HepG2 (cell line): Measurements from ENCODE around the gene PHACTR1.

Source experiments
- GABPA ChIP-seq, 2 experiments: IDR thresholded peaks; 2 replicates each; pipeline ENCODE4 v1.6.1; 2011 to 2016; ENCODE audit warnings: low read depth in 2 of 2, low read length in 1 of 2, missing biosample characterization in 1 of 2, missing genetic modification characterization in 1 of 2
- HNF4A ChIP-seq: sonication (generic); formaldehyde crosslinking; IDR thresholded peaks from 2 replicates; pipeline ENCODE4 v1.4.0; 2020; ENCODE audit warnings: missing genetic modification reagents
- MAX ChIP-seq: IDR thresholded peaks from 2 replicates; pipeline ENCODE4 v1.6.1; 2012; ENCODE audit warnings: inconsistent platforms
- NR3C1 ChIP-seq: sonication (generic); formaldehyde crosslinking; IDR thresholded peaks from 2 replicates; pipeline ENCODE4 v1.4.0; 2020; ENCODE audit warnings: missing genetic modification reagents
- SIN3A ChIP-seq: IDR thresholded peaks from 2 replicates; pipeline ENCODE4 v1.6.1; 2011; ENCODE audit warnings: low read depth, mild to moderate bottlenecking, control low read depth, low read length, borderline replicate concordance
- ZBTB2 ChIP-seq: sonication (generic); formaldehyde crosslinking; IDR thresholded peaks from 2 replicates; pipeline ENCODE4 v1.8.0; 2022; ENCODE audit warnings: low read depth, missing genetic modification reagents
- ZBTB34 ChIP-seq: sonication (generic); formaldehyde crosslinking; IDR thresholded peaks from 2 replicates; pipeline ENCODE4 v1.8.0; 2022; ENCODE audit warnings: mild to moderate bottlenecking, missing genetic modification reagents
- TF ChIP-seq, protein P1 (sequence below): sonication (generic); formaldehyde crosslinking; IDR thresholded peaks from 2 replicates; pipeline ENCODE4 v1.4.0; 2020; ENCODE audit warnings: mild to moderate bottlenecking, missing genetic modification reagents

GRCh38 chr6:13113981-13114593, 397.5 kb downstream of the PHACTR1 start:
- TF ChIP-seq ZBTB2 (CRISPR knock-in tag) = no peak
- no peak for TF ChIP-seq SIN3A
- no peak for TF ChIP-seq HNF4A (CRISPR knock-in tag)
- TF ChIP-seq GABPA (IDR thresholded peaks at IDR 0.05; ENCODE audit: low read depth, low read length) = no peak
- no peak for TF ChIP-seq GABPA (CRISPR knock-in tag; IDR thresholded peaks at IDR 0.05; ENCODE audit: low read depth)
- TF ChIP-seq ZBTB34 (CRISPR knock-in tag) = no peak
- TF ChIP-seq, protein P1, sequence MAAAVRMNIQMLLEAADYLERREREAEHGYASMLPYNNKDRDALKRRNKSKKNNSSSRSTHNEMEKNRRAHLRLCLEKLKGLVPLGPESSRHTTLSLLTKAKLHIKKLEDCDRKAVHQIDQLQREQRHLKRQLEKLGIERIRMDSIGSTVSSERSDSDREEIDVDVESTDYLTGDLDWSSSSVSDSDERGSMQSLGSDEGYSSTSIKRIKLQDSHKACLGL (CRISPR knock-in tag) = no peak
- TF ChIP-seq MAX = no peak
- TF ChIP-seq NR3C1 (CRISPR knock-in tag) = no peak
